HG03575 (cell line): Measurements from ENCODE around the gene NFKBIA.
A peak's percentile ranks its signal among the peaks of the same experiment; 100 is the strongest.
"Not testable (repeated sequence)": the region's sequence is repeated elsewhere in the genome, so short reads cannot be mapped to it uniquely, and the experiment has no call there.

Source experiments
- ATAC-seq: cut with Tn5 transposase; IDR thresholded peaks from one replicate; pipeline ENCODE4 v1.9.1; 2021; ENCODE audit not compliant: unreplicated experiment, insufficient number of reproducible peaks, low FRiP score; ENCODE audit errors: extremely low read depth

Gene NFKBIA, protein sequence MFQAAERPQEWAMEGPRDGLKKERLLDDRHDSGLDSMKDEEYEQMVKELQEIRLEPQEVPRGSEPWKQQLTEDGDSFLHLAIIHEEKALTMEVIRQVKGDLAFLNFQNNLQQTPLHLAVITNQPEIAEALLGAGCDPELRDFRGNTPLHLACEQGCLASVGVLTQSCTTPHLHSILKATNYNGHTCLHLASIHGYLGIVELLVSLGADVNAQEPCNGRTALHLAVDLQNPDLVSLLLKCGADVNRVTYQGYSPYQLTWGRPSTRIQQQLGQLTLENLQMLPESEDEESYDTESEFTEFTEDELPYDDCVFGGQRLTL

GRCh38 chr14:35404449-35405303 lies at the start of gene NFKBIA:
Gene NFKBIA, minus strand, starts transcription at chr14:35404749. Its CDS starts 105 bp downstream, at chr14:35404644.
- peak; percentile 33 for ATAC-seq

- no peak for ATAC-seq
These were observed 41.9 kb upstream of the NFKBIA start for GRCh38 chr14:35446450-35446849.

DNA sequence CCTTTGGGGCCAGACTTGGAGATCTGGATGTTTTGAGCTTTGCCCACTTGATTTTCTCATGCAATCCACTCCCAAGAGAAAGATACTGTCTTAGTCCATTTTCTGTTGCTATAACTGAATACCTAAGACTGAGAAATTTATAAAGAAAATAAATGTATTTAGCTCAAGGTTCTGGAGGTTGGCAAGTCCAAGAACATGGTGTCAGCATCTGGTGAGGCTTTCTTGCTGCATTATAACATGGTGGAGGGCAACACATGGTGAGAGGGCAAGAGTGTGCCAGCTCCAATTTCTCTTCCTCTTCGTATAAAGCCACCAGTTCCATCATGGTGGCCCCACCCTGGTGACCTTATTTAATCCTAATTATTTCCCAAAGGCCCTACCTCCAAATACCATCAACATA lies 39.6 kb upstream of the NFKBIA start:
- ATAC-seq: no peak

DNA sequence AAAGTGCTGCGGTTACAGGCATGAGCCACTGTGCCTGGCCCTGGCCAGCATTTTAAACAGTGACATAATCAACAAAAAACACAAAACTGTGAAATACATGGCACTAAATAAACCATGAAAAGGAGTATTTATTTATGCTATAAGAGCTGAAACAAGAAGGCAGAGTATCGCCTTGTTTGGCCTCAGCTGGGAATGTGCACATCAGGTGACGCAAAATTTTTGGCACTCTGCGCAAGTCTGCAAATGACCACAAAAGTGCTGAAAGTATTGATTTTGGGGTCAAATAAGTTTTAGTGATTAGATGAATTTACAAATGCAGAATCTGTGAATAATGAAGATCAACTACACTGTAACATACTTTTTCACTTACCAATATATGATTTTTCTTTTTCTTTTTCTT lies 36.6 kb upstream of the NFKBIA start:
- no peak for ATAC-seq

DNA sequence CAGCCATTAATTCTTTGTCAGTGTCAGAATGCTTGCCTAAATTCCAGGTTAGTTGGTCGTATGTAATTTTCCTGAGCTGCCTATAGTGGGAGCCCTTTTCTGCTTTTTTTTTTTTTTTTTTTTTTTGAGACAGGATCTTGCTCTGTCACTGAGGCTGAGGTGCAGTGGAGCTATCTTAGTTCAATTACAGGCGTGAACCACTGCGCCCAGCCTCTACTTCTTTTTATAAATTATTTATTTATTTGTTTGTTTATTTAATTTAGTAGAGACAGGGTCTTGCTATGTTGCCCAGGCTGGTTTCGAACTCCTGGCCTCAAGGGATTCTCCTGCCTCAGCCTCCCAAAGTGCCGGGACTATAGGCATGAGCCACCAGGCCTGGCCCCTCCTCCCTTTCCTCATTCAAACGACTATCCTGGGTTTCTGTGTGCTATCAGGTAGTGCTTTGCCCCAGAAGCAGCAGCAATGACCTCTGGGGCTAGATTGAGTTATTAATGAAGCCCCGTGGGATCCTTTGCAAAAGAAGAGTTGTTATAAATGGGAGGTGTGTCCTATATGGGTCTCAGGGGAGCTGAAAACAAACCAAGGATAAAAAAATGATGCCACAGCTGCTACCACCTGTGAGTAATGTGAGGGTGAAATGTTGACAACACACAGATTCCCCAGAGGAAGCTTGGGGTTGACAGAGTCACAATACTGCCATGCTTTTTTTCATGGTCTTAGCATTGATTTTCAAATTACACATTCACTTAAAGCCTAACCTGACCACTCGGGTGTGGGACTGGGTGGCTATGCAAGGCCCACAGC lies 34.6 kb upstream of the NFKBIA start:
- ATAC-seq: no peak

DNA sequence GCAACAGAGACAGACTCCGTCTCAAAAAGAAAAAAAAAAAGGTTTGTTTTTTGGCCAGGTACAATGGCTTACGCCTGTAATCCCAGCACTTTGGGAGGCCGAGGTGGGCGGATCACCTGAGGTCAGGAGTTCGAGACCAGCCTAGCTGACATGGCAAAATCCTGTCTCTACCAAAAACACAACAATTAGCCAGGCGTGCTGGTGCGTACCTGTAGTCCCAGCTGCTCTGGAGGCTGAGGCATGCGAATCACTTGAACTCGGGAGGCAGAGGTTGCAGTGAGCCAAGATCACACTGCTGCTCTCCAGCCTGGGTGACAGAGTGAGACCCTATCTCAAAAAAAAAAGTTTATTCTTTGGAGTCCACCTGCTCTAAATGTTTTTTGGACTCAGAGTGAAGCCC lies 33.9 kb upstream of the NFKBIA start:
- not testable (repeated sequence) for ATAC-seq

DNA sequence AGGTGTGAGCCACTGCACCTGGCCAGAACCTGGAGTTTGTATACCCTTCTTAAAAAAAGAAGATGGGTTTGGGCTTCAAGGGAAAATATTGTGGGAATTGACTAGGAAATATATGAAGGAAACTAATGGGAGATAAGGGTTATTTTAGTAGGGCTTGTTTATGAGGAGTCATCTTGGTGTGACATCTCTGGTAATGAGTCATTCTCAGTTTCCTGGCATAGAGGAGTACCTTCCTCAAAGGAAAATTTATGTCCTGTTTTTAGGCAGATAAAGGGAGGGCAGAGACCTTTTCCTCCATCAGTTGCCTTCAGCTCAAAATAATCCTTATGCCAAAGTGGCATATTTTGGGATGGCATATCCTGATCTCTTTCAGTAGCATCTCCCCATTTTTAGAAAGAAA lies 30.6 kb upstream of the NFKBIA start:
- no peak for ATAC-seq

DNA sequence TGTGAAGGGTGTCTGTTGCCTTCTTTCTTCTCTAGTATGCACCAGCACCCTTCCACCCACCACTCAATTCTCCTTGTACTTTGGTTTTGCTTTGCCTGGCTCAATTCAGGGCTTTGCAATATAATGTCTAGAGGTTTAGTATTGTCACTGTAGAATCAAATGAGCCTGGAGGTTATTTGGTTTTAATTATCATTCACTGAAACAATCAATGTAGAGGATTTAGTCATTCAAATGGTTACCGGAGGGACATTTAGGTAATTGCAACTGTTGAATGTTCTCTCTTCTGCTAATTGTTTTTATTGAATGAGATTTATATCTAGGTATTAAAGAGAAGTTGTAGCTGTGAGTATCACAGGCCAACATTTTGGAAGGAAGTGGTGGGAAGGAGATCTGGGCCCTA lies 29.3 kb upstream of the NFKBIA start:
- ATAC-seq: no peak

GRCh38 chr14:35430459-35431199 lies 26.1 kb upstream of the NFKBIA start:
- ATAC-seq: no peak

- ATAC-seq: no peak
These were observed 25.4 kb upstream of the NFKBIA start for GRCh38 chr14:35429951-35430350.

- ATAC-seq: no peak
These were observed 21.3 kb upstream of the NFKBIA start for GRCh38 chr14:35425850-35426249.

GRCh38 chr14:35423621-35424020 lies 19.1 kb upstream of the NFKBIA start:
- ATAC-seq: no peak

DNA sequence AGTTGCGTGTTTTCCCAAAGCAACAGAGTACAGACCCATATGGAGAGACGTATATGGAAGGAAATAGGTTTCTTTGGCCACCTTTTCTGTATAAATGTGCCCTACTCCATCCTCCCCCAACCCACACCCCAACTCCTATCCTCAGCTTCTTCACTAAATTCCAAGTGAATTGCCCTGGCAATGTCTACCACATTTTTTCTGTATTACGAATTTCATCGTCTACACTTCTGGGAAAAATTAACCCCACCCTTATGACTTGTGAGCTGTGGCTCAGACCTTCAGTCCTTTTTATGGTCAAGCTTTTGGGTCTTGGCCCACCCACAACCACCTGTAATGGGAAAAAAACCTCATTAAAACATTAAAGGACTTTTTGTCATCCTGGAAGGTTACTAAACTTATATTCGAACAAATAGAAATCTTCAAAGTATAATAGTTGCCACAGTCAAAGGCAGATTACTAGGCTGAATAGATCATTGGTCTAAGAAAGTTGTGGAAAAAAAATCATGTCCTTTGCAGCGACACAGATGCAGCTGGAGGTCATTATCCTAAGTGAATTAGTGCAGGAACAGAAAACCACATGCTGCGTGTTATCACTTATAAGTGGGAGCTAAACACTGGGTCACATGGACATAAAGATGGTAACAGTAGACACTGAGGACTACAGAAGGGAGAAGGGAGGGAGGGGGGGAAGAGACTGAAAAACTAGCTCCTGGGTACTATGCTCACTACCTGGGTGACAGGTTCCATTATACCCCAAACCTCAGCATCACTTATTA lies 15.7 kb upstream of the NFKBIA start:
- no peak for ATAC-seq

DNA sequence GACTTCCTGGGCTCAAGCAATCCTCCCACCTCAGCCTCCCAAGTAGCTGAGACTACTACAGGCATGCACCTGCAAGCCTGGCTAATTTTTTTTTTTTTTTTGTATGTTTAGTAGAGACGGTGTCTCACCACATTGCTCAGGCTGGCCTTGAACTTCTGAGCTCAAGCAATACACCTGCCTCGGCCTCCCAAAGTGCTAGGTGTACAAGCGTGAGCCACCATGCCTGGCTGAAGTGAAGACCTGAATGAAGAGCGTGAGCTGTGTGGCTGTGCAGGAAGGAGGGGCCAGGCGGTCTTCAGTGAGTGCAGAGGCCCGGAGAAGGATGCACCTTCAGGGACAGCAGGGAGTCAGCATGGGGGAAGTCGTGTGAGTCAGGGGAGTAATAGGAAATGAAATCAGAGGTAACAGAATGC lies 14.9 kb upstream of the NFKBIA start:
- ATAC-seq: no peak

GRCh38 chr14:35418093-35418492 lies 13.5 kb upstream of the NFKBIA start:
- no peak for ATAC-seq

DNA sequence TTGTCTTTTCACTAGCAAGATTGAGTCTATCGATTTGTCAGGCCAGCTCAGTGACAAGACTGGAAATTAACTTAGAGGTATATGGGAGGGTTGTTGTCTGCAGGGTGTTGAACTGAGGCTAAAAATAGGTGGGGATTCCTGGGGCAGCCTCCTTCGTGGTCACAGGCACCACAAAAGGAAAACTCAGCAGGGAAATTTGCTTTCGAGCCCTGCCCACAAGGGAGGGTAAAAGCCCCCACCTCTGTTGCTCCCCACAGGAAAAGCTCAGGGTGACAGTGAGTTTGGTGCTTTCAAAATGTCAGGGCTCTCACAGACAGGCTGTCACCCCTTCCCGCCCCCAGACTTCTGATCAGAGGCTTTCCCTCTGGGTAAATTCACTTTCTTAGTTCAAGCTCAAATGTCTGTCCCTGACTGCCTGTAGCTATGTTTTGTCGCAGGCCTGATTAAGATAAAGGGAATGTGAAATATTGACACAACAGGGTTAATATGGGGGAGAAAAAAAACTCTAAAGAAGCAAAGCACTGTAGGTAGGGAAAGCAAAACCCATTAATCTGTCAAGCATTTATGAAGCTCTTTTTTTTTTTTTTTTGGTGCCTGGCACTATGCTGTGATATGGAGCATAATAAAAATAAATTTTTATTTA lies 11.7 kb upstream of the NFKBIA start:
- ATAC-seq: peak; percentile 40

- no peak for ATAC-seq
These were observed 9.8 kb upstream of the NFKBIA start for GRCh38 chr14:35414365-35414764.
